Ureter (tissue), 1 donor: ENCODE measurements around the gene MBD3L3. TPM values are rescaled to one million over a fixed set of nuclear protein-coding genes. Genes with fewer than 3 reads are reported as not detected.
"Not testable (repeated sequence)": the region's sequence is repeated elsewhere in the genome, so short reads cannot be mapped to it uniquely, and the experiment has no call there.

Experiments
- DNase-seq: peaks from one replicate; pipeline ENCODE4 v3.0.0-alpha.2; 2020; ENCODE audit warnings: low spot score
- total RNA-seq: library from RNA; stranded (reverse); gene quantifications from one replicate; pipeline ENCODE4 v1.2.4, GENCODE V29; 2023
- donor health status: DM: yes; HTN: yes; CAD: no.

Gene MBD3L3
- total RNA-seq, 1 donor from 2014 or later, result not detected

DNA sequence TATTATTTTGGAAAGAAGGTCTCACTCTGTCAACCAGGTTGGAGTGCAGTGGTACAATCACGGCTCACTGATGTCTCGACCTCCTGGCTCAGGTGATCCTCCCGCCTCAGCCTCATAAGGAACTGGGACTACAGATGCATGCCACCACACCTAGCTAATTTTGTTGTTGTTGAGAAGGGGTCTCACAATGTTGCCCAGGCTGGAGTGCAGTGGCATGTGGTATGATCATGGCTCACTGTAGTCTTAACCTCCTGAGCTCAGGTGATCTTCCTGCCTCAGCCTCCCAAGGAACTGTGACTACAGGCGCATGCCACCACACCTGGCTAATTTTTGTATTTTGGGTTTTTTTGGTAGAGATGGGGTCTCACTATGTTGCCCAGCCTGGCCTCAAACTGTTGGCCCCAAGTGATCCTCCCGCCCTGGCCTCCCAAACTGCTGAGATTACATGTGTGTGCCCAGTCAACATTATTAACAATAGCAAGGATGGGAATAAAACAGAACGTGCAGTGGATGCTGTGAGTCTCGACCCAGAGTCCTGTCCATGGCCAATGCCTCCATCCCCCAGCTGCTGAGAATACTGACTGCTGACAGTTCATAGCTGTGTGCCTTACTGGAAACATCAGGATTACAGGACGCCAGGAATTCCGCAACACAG lies 5.4 kb upstream of the MBD3L3 start:
- DNase-seq, result no peak

DNA sequence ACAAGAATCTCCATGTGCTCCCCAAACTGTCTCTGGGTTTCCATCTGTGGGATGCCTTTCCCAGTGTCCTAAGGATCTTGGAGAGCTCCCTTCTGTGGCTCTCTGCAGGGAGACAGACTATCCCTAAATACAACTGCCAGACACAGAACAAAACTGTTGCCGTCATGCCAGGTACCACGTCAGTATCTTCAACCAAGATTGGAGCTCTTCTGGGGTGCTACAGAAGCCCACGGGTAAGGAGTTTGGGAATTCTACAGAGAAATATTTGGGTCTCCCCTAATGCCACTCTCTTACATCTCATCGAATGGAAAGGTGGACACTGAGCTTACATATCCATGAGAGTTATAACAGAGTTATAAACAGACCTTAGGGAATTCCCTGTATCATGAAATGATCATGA lies 4.9 kb upstream of the MBD3L3 start:
- DNase-seq, result no peak

DNA sequence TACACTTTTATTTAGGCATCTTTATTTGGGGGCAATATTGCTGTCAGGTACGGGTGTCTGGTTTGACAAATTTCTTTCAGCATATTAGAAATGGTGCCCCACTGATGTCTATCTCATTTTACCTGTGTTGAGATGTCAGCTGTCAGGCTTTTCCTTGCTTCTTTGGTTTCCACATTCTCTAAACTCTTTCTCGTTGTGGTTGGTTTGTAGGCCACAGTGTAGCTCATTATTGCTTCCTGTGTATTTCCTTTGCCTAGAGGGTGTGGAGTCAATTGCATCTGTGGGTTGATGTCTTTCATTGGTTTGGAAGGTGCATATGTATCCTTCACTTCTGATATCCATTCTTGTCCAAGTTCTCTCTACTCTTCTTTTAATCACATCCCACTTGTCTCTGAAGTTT lies 1.5 kb upstream of the MBD3L3 start:
- not testable (repeated sequence) for DNase-seq

DNA sequence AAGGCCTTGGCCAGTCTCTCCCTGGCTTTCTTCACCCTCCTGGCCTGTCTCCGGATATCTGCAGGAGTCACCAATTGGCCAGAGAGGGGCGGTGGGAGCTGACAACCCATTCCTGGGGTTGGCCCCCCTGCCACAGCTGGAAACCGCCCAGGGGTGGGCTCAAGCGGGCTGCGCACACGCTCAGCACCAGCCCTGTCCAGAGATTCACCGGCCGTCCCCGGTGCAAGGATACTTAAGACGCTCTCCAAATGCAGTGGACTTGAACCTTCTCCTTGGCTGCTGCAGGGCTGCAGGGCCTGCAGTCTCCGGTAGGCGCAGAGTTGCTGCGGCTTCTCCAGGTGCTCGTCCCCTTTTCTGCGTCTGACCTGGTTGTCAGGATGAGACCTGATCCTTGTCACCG lies 2.1 kb downstream of the MBD3L3 start:
- not testable (repeated sequence) for DNase-seq

DNA sequence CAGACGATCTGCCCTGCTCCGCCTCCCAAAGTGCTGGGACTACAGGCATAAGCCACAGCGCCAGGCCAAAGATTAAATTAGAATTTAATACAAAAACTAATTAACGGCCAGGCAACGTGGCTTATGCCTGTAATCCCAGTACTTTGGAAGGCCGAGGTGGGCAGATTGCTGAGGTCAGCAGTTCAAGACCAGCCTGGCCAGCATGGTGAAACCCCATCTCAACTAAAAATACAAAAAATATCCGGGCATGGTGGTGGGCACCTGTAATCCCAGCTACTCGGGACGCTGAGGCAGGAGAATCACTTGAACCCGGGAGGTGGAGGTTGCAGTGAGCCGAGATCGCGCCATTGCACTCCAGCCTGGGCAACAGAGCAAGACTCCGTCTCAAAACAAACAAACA lies 2.8 kb downstream of the MBD3L3 start:
- not testable (repeated sequence) for DNase-seq

DNA sequence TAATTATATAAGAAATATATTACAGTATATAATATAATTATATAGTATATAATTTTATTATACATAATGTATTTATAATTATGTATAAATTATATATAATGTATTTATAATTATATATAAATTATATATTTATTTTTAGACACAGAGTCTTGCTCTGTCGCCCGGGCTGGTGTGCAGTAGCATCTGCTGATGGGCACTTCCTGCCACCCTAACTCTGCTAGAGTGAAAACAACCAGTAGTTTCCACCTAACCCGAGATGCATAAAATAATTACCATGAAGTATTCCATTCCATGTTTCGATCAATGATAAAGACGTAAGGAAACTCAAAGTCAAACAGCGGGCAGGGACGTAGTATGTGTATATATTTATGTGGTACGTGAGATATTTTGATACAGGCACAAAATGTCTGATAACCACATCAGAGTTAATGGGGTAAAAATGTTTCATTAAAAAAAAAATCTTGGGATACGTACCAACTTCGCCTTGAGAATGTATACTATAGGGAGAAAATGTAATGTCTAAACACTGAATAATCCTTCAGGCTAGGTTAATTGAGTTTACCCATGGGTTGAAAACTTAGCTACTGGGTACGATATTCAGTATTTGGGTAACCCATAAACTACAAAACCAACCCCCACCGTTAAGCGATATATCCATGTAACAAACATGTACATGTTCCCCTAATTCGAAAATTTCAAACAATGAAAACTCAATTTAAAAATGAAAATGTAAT lies 3.7 kb downstream of the MBD3L3 start:
- DNase-seq, result not testable (repeated sequence)

DNA sequence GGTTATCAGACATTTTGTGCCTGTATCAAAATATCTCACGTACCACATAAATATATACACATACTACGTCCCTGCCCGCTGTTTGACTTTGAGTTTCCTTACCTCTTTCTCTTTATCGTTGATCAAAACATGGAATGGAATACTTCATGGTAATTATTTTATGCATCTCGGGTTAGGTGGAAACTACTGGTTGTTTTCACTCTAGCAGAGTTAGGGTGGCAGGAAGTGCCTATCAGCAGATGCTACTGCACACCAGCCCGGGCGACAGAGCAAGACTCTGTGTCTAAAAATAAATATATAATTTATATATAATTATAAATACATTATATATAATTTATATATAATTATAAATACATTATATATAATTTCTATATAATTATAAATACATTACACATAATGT lies 5.6 kb downstream of the MBD3L3 start:
- DNase-seq, result not testable (repeated sequence)

DNA sequence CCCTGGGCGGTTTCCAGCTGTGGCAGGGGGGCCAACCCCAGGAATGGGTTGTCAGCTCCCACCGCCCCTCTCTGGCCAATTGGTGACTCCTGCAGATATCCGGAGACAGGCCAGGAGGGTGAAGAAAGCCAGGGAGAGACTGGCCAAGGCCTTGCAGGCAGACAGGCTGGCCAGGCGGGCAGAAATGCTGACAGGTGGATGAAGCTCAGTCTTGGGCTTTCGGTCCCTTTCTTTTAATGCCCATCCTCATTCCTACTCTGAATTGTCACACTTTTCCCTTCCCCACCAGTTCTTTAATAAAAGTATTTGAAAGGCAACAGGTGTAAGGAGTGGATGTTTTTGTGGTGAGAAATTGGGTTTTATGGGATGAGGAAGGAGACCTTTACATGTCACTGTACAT lies 7.1 kb downstream of the MBD3L3 start:
- not testable (repeated sequence) for DNase-seq

DNA sequence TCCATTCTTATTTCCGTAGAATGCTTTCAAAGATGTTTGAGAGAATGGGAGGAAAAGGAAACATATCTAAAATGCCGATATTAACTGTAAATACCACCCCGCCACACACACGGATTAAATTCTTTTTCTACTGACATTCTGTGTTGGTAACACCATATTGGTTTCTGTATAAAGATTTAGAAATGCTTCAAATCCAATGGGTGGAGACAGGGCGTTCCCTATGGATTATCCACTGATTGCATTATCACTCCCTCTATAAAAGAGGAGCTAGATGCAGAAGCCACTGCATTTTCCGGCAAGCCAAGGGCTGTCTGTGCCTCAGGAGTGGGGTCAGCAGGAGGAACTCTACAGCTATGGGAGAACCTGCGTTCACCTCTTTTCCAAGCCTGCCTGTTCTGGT lies 9.5 kb downstream of the MBD3L3 start, which contains the start of gene MBD3L2:
Gene MBD3L2 (plus strand): TSS at position 301 of the 400 bp plus-strand sequence. CDS start 53 bp downstream, at position 354.
- not testable (repeated sequence) for DNase-seq

DNA sequence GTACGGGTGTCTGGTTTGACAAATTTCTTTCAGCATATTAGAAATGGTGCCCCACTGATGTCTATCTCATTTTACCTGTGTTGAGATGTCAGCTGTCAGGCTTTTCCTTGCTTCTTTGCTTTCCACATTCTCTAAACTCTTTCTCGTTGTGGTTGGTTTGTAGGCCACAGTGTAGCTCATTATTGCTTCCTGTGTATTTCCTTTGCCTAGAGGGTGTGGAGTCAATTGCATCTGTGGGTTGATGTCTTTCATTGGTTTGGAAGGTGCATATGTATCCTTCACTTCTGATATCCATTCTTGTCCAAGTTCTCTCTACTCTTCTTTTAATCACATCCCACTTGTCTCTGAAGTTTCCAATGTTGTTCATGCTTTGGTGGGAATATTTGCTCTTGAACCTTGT lies 16.9 kb downstream of the MBD3L3 start:
- not testable (repeated sequence) for DNase-seq

DNA sequence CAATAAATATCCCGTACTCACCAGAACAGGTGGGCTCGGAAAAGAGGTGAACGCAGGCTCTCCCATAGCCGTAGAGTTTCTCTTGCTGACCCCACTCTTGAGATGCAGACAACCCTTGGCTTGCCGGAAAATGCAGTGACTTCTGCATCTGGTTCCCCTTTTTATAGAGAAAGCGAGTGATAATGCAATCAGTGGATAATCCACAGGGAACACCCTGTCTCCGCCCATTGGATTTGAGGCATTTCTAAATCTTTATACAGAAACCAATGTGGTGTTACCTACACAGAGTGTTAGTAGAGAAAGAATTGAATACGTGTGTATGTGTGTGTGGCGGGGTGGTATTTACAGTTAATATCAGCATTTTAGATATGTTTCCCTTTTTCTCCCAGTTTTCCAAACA lies 18.4 kb downstream of the MBD3L3 start, which contains the start of gene MBD3L4:
Gene MBD3L4 (minus strand): TSS at position 101 of the 400 bp plus-strand sequence. CDS start 35 bp downstream, at position 66.
- DNase-seq, result not testable (repeated sequence)

DNA sequence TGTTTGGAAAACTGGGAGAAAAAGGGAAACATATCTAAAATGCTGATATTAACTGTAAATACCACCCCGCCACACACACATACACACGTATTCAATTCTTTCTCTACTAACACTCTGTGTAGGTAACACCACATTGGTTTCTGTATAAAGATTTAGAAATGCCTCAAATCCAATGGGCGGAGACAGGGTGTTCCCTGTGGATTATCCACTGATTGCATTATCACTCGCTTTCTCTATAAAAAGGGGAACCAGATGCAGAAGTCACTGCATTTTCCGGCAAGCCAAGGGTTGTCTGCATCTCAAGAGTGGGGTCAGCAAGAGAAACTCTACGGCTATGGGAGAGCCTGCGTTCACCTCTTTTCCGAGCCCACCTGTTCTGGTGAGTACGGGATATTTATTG lies 28.2 kb downstream of the MBD3L3 start, which contains the start of gene MBD3L5:
Gene MBD3L5 (plus strand): TSS at position 301 of the 400 bp plus-strand sequence. CDS start 34 bp downstream, at position 335.
- not testable (repeated sequence) for DNase-seq

DNA sequence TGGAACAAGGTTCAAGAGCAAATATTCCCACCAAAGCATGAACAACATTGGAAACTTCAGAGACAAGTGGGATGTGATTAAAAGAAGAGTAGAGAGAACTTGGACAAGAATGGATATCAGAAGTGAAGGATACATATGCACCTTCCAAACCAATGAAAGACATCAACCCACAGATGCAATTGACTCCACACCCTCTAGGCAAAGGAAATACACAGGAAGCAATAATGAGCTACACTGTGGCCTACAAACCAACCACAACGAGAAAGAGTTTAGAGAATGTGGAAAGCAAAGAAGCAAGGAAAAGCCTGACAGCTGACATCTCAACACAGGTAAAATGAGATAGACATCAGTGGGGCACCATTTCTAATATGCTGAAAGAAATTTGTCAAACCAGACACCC lies 29.7 kb downstream of the MBD3L3 start:
- DNase-seq, result not testable (repeated sequence)

DNA sequence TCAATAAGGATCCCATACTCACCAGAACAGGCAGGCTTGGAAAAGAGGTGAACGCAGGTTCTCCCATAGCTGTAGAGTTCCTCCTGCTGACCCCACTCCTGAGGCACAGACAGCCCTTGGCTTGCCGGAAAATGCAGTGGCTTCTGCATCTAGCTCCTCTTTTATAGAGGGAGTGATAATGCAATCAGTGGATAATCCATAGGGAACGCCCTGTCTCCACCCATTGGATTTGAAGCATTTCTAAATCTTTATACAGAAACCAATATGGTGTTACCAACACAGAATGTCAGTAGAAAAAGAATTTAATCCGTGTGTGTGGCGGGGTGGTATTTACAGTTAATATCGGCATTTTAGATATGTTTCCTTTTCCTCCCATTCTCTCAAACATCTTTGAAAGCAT lies 37.1 kb downstream of the MBD3L3 start, which contains the start of gene MBD3L2B:
Gene MBD3L2B (minus strand): TSS at position 101 of the 400 bp plus-strand sequence. CDS start 34 bp downstream, at position 67.
- DNase-seq, result not testable (repeated sequence)

DNA sequence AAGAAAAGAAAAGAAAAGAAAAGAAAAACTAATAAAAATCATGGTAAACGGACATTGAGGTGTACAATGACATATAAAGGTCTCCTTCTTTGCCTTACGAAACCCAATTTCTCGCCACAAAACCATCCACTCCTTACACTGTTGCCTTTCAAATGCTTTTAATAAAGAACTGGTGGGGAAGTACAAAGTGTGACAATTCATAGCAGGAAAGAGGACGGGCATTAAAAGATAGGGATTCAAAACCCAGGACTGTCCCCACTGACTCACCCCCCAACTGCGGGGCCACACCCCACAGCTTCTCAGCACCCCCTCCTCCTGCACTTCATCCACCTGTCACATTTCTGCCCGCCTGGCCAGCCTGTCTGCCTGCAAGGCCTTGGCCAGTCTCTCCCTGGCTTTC lies 39.6 kb downstream of the MBD3L3 start:
- DNase-seq, result no peak

DNA sequence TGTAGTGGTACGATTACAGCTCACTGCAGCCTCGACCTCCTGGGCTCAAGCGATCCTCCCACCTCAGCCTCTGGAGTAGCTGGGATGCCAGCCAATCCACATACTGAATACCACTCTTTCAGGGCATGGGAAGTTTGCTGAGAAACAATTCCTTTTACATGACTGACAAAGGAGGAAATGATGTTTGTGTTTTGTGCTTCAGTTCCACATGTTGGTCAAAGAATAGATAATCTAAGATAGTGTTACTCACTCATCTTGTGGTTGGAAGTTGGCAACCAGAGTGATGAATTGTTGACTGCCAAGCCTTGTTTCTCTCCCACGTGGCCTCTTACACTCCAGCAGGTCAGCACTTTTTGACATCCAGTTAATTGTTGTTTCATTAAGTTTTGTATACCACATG lies 44.8 kb downstream of the MBD3L3 start:
- no peak for DNase-seq

DNA sequence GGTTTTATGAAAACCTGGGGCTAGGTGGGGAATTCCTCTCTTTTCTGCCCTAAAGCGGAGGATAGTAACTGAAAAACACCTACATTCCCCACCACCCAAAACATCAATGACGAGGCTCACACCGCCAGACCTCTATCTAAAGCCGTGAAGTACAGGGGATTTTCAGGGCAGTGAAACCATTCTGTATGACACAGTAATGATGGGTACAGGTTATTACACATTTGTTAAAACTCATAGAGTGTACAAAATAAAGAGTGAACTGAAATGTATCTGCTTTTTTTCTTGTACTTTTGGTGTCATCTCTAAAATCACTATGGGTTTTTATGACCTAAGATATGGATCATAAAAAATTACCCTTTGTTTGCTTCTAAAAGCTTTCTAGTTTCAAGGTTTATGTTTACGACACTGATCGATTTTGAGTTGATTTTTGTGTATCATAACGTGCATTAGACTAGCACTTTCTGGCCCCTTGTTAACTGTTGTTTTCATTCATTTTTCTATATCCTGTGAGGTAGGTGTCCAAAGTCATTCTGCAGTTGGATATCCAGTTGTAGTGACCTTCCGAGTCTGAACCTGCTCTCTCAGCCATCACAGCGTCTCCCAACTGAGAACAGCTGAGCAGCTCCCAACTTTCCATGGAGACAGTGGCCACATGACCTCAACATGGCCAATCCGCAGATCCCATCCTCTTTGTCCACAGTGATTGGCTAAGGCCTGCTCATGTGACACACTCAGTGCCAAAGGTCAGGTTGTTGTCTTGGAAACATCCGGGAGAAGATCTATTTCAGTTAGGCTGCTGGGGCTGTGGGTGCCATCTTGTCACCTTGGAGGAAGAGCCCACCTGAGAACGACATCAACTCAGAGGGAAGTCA lies 47.5 kb downstream of the MBD3L3 start:
- DNase-seq, result no peak

DNA sequence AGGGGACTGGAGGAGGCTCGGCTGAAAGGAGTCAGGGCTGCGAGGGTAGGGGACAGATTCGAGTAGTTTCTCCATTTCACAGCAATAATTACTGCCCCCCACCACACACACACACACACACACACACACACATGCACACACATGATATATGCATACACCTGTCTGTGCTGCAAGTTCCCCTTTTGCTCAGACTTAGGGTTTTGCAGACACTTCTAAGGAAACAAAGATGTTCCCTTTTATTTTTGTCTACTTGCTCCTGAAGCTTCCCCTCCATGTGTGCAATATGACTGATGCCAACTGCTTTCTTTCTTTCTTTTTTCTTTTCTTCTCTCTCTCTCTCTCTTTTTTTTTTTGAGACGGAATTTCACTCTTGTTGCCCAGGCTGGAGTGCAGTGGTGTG lies 50.6 kb downstream of the MBD3L3 start:
- DNase-seq, result no peak
